ENCODE measurements around the gene ATP2B2. TPM values are rescaled to one million over a fixed set of nuclear protein-coding genes. Genes with fewer than 3 reads are reported as not detected.

ATP2B2 gene
- total RNA-seq, 1 experiment from 2014 or later, result not detected

DNA sequence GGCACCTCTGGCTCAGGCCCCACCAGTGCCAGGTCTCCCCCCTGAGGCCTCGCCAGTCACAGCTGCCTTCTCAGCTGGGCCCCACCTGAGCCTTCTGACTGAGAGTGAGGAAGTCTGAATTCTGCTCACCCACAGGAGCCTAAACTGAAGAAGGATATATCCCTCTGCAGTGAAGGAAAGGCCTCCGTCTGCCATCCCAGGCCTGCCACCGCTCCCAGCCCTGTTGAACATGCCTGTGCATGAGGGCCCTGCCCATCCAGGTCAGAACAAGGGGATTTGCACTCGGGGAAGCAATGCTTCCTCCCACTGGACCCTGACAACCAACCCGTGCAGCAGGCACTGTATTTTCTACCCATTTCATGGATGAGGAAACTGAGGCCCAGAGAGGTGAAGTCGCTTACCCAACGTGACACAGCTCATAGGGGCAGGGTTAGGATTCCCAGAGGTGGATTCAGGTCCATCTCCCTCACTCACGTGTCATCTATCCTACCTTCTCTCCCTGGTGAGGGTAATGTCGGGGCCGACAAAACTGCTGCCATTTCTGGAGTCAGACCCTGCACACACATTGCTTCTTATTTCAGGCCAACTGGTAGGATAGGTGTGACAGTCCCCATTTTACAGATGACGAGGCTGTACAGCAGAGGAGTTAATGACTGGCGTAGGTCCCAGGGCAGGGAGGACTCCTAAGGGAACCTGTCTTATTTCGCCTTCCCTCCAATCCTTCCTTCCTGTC is 22.6 kb downstream of the ATP2B2 start:
- H3K9me3 Mint-ChIP-seq (ENCODE audit: unreplicated experiment), result peaks cover 8% of the 10 kb centered on the region
- H3K27ac Mint-ChIP-seq (ENCODE audit: low read depth, unreplicated experiment), result no peak overlapping the region
- no peak overlapping the region for H3K4me3 Mint-ChIP-seq (ENCODE audit: unreplicated experiment)
- ChIA-PET CTCF (no interaction called here), POLR2A (no interaction called here)
- H3K27me3 Mint-ChIP-seq (ENCODE audit: insufficient read depth, unreplicated experiment), result peaks cover 25% of the 10 kb centered on the region
- BruUV-seq (replicated peaks), result no TSS peak
- no peak for TF ChIP-seq CTCF (IDR thresholded peaks at IDR 0.05; ENCODE audit: unreplicated experiment)
- H3K4me1 Mint-ChIP-seq (ENCODE audit: insufficient read depth, unreplicated experiment), result no peaks in the 10 kb centered on the region
- DNase-seq (ENCODE audit: unreplicated experiment), result no peak
- no peaks in the 10 kb centered on the region for H3K36me3 Mint-ChIP-seq (ENCODE audit: insufficient read depth, unreplicated experiment)
- intact Hi-C loops (cut with micrococcal nuclease), result no loop called here

DNA sequence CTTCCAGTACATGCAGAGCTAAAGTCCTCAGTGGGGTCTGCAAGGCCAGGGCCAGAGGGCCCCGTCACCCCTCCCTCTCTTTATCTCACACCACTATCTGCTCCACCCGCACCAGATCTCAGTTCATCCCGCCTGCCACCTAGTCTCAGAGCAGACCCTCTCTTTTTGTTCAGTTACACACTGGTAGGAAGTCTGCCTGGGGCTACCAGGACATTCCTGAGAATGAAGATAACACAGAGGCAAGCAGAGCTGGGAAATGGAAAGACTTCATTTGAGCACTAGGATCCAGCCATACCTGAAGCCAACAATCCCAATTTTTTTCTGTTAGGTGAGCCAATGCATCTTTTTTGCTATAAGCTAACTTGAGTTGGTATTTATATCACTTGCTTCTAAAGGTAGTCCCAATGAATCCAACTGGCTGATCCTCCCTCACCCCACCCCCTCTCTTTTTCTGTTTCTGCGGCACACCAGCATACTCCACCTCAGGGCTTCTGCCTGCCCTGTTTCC is 24.5 kb downstream of the ATP2B2 start:
- Mint-ChIP-seq H3K4me3 (ENCODE audit: unreplicated experiment) (no peak overlapping the region), H3K27ac (ENCODE audit: low read depth, unreplicated experiment) (no peak overlapping the region), H3K27me3 (ENCODE audit: insufficient read depth, unreplicated experiment) (peaks cover 25% of the 10 kb centered on the region), H3K36me3 (ENCODE audit: insufficient read depth, unreplicated experiment) (no peaks in the 10 kb centered on the region), H3K4me1 (ENCODE audit: insufficient read depth, unreplicated experiment) (no peaks in the 10 kb centered on the region), H3K9me3 (ENCODE audit: unreplicated experiment) (peaks cover 8% of the 10 kb centered on the region)
- CTCF ChIA-PET, result no interaction called here
- TF ChIP-seq CTCF (IDR thresholded peaks at IDR 0.05; ENCODE audit: unreplicated experiment), result no peak
- no peak for DNase-seq (ENCODE audit: unreplicated experiment)
- BruUV-seq (replicated peaks), result no TSS peak
- intact Hi-C loops (cut with micrococcal nuclease), result no loop called here
- POLR2A ChIA-PET, result no interaction called here

DNA sequence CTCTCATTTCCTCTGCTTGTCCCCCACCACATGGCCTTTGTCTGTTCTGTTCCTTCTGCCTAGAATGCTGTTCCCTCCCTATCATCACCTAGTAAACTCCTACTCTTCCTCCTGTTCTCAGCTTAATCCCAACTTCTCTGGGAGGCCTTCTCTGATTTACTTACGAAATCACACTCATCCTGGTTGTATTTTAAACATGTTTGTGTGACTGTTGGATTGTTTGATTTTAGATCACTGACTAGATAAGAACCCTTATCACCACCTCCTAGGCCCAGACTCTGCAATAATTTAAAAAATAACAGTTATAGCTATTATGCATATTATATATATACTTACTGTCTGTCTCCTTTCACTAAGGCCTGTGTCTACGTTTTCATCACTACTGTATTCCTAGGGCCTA is 26.1 kb downstream of the ATP2B2 start:
- BruUV-seq (replicated peaks), result no TSS peak
- Mint-ChIP-seq H3K36me3 (ENCODE audit: insufficient read depth, unreplicated experiment) (no peaks in the 10 kb centered on the region), H3K9me3 (ENCODE audit: unreplicated experiment) (peaks cover 8% of the 10 kb centered on the region), H3K27me3 (ENCODE audit: insufficient read depth, unreplicated experiment) (peaks cover 33% of the 10 kb centered on the region), H3K4me3 (ENCODE audit: unreplicated experiment) (no peak overlapping the region), H3K27ac (ENCODE audit: low read depth, unreplicated experiment) (no peak overlapping the region), H3K4me1 (ENCODE audit: insufficient read depth, unreplicated experiment) (no peaks in the 10 kb centered on the region)
- ChIA-PET POLR2A (no interaction called here), CTCF (no interaction called here)
- DNase-seq (ENCODE audit: unreplicated experiment), result no peak
- intact Hi-C loops (cut with micrococcal nuclease), result no loop called here
- TF ChIP-seq CTCF (IDR thresholded peaks at IDR 0.05; ENCODE audit: unreplicated experiment), result no peak

DNA sequence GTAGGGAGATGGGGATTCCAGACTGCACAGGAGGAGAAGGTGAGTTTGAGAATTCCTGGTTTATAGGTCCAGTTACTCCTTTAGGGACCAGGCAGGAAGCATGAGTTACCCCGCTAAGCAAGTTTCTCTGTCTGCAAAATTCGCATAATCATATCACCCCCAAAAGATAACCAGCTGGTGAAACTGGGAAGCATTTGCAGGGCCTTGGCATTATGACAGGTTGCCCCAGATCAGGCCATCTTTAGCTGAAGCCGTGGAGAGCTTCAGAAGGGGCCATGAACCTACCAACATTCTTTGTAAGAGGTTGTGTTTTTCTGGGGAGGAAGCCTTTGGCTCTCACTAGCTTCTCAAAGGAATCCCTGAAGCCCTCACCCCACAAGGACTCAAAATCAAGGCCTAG is 29.4 kb downstream of the ATP2B2 start:
- H3K4me3 Mint-ChIP-seq (ENCODE audit: unreplicated experiment), result no peak overlapping the region
- no peak for DNase-seq (ENCODE audit: unreplicated experiment)
- peaks cover 66% of the 10 kb centered on the region for H3K27me3 Mint-ChIP-seq (ENCODE audit: insufficient read depth, unreplicated experiment)
- CTCF ChIA-PET, result no interaction called here
- no peaks in the 10 kb centered on the region for H3K36me3 Mint-ChIP-seq (ENCODE audit: insufficient read depth, unreplicated experiment)
- H3K9me3 Mint-ChIP-seq (ENCODE audit: unreplicated experiment), result peaks cover 8% of the 10 kb centered on the region
- POLR2A ChIA-PET, result no interaction called here
- H3K4me1 Mint-ChIP-seq (ENCODE audit: insufficient read depth, unreplicated experiment), result no peaks in the 10 kb centered on the region
- intact Hi-C loops (cut with micrococcal nuclease), result no loop called here
- no peak overlapping the region for H3K27ac Mint-ChIP-seq (ENCODE audit: low read depth, unreplicated experiment)
- no TSS peak for BruUV-seq (replicated peaks)
- TF ChIP-seq CTCF (IDR thresholded peaks at IDR 0.05; ENCODE audit: unreplicated experiment), result no peak
